ENCODE measurements around the gene ABCC4. TPM values are rescaled to one million over a fixed set of nuclear protein-coding genes. Genes with fewer than 3 reads are reported as not detected.

ABCC4 gene
- total and polyA plus RNA-seq, 2 of the 13 experiments (the other 11 are each of a cell fraction or from before 2014, with no cell fraction given) = 4.2 to 11.3 TPM

GRCh38 chr13:95160112-95160906 is 140.9 kb downstream of the ABCC4 start (continued):
- 0 out of 2 replicates have a peak, but pooled peaks have one; percentile 48 for TF ChIP-seq TFE3 (CRISPR knock-in tag; IDR thresholded peaks at IDR 0.05)
- no peak for TF ChIP-seq ZNF766 (CRISPR knock-in tag; IDR thresholded peaks at IDR 0.05; ENCODE audit: borderline replicate concordance)
- no peak for TF ChIP-seq ZNF576 (CRISPR knock-in tag; IDR thresholded peaks at IDR 0.05)
- TF ChIP-seq CEBPZ (IDR thresholded peaks at IDR 0.05; ENCODE audit: low read length) = no peak
- TF ChIP-seq SALL2 (CRISPR knock-in tag; IDR thresholded peaks at IDR 0.05) = no peak
- no peak for TF ChIP-seq ZC3H4 (CRISPR knock-in tag; IDR thresholded peaks at IDR 0.05; ENCODE audit: borderline replicate concordance)
- TF ChIP-seq ZNF605 (CRISPR knock-in tag; IDR thresholded peaks at IDR 0.05) = no peak
- TF ChIP-seq RFX1 (IDR thresholded peaks at IDR 0.05) = no peak
- TF ChIP-seq SYNCRIP (IDR thresholded peaks at IDR 0.05; ENCODE audit: insufficient read depth, low read depth, low read length) = no peak
- peak; percentile 78 for TF ChIP-seq FOXP1 (IDR thresholded peaks at IDR 0.05)
- TF ChIP-seq FOXP1 (CRISPR knock-in tag; IDR thresholded peaks at IDR 0.05) = peak; percentile 96
- TF ChIP-seq ZFP36L2 (CRISPR knock-in tag; IDR thresholded peaks at IDR 0.05) = no peak
- TF ChIP-seq ZSCAN29 (CRISPR knock-in tag; conservative IDR thresholded peaks at IDR 0.05) = 0 out of 2 replicates have a peak, but pooled peaks have one; percentile 28
- no peak for TF ChIP-seq TOPORS (CRISPR knock-in tag; IDR thresholded peaks at IDR 0.05)
- peak; percentile 64 for TF ChIP-seq TCF7 (IDR thresholded peaks at IDR 0.05; ENCODE audit: low read depth)
- TF ChIP-seq KLF11 (CRISPR knock-in tag; IDR thresholded peaks at IDR 0.05) = 0 out of 2 replicates have a peak, but pooled peaks have one; percentile 49
- TF ChIP-seq NR2F1 (CRISPR knock-in tag; IDR thresholded peaks at IDR 0.05) = no peak
- TF ChIP-seq ZSCAN30 (CRISPR knock-in tag; IDR thresholded peaks at IDR 0.05) = no peak
- no peak for TF ChIP-seq MEIS1 (CRISPR knock-in tag; IDR thresholded peaks at IDR 0.05; ENCODE audit: borderline replicate concordance)
- no peak for TF ChIP-seq SALL1 (CRISPR knock-in tag; IDR thresholded peaks at IDR 0.05)
- TF ChIP-seq ZBTB2 (CRISPR knock-in tag; IDR thresholded peaks at IDR 0.05; ENCODE audit: low read depth) = no peak
- no peak for TF ChIP-seq PRDM4 (CRISPR knock-in tag; IDR thresholded peaks at IDR 0.05; ENCODE audit: borderline replicate concordance)

Data from HepG2 (cell line).